NCI-H2171 treated with DMSO at 0.1 percent for 48 hours (cell line): ENCODE data around the gene S100PBP.

Source experiments
- DNase-seq: peaks from one replicate; lab custom pipeline; 2025; lab: John Stamatoyannopoulos, UW

The S100PBP gene

GRCh38 chr1:32870615-32871363 lies 53.3 kb downstream of the S100PBP start, which contains the start of gene FNDC5:
FNDC5 (minus strand) TSS chr1:32870912.
- no peak for DNase-seq

GRCh38 chr1:32871364-32872191 lies 54.1 kb downstream of the S100PBP start:
- peak; percentile 51 for DNase-seq

GRCh38 chr1:32872192-32872460 lies 54.7 kb downstream of the S100PBP start:
- DNase-seq = no peak

GRCh38 chr1:32873484-32873883 lies 56.0 kb downstream of the S100PBP start:
- DNase-seq = no peak

DNA sequence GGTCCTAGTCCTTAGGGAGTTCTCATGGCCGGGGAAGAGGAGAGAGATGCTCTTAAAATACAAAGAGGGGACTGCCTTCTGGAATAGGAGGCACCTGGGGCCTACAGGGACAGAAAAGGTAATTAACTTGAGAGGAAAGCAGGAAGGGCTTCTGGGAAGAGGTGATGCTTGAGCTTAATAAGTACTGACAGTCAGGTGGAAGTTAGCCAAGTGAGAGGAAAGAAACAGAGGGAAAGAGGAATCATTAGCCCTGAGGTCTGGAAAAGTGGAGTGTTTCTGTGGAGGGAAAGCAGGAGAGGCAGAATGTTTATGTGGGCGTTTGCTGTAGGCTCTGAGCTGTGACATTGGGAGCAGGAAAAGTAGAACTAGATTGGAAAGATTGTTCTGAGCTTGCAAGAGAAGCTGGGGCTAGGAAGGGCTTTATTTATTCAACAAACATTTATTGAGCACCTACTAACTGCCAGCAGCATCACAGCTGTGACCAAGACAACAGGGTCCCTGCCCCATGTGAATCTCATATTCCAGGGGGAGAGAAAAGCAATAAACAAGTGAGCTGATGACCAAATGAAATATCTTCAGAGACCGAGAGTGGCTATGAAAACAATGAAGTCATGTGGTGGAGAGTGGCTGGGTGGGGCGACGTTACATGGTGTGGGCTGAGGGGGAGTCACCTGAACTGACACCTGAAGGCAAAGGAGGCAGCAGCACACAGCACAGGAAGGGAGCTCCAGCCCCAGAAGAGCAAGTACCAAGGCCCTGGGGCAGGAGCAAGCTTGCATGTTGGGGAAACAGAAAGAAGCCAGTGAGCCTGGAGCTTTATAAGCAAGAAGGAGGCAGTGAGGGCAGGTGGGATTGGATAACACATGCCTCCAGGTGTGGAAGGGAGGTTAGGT lies 57.7 kb downstream of the S100PBP start:
- no peak for DNase-seq

DNA sequence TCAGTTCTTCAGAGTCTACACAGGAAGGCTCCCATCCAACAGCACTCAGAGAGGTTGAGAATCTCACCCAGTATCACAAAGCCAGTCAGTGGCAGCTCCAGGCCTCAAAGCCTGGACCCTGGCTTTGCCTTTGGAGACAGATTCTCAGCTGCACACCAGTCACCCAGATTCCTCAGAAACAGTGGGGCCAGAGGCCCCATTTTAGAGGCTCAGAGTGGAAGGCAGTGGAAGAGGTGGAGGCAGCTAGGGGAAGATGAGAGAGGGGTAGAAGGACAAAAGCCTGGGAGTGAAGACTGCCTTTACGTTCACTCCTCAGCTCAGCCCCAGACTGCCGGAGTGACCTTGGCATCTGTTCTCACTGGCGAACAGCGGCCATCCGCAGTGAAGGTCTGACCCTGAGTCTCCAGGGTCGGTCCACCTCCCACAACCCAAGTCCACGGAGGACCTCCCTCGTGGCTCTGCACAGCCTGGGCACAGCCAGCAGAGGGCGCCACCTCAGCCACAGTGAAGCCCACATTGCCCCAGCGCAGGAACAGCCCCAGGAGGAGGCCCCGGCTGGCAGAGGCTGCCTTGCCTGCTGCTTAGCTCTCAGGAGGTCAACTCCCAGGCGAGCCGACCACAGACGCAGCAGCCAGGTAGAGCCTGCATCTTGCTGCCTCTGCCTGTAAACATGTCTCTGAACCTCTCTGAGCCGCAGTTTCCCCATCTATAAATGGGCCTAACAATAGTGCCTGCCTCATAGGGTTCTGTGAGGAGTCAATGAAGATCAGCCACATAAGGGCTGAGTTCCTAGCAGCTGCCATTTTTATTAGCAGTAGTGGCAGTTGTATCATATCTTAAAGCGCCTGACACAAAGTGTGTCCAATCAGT lies 59.1 kb downstream of the S100PBP start:
- peak; percentile 26 for DNase-seq

DNA sequence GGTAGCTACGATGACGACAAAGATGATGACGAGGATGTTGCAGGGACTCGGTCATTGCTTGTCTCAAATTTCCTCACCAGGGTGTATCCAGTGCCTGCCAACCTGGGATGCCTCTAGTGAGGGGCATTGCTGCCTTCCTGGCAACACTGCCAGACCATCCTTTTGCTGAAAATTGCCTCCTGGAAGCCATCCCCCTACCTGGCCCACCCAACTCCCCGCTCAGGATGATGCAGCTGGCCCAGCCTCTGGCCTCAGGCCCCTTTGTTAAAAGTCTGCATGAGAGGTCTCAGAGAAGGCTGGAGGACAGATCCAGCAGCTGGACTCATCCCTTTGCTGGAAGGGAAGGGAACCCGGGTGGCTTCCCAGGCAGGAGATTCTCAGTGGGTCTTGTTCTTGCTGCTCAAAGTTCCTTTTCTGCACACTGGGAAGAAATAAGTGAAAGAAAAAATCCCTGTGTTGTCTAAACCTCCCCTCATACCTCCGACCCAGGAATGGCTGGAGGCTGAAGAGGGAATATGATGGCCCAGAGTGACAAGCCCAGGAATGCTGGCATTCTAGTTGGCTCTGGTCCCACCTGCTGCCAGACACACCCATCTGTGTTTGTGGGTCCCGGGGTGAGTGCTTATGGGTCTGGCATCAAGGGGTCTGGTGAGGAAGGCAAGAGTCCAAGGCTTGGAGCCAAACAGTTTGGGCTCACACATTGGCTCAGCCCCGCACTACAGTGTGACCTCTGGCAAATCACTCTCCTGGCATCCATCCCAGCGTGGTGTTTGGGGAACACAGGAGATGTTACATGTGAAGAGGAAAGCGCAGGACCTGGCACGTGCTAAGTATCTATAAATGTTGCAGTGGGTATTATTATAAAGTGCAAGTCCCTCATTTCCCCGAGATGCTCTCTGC lies 60.0 kb downstream of the S100PBP start:
- peak; percentile 56 for DNase-seq

- DNase-seq = peak; percentile 69
Measured at GRCh38 chr1:32878183-32878582, 60.7 kb downstream of the S100PBP start.

DNA sequence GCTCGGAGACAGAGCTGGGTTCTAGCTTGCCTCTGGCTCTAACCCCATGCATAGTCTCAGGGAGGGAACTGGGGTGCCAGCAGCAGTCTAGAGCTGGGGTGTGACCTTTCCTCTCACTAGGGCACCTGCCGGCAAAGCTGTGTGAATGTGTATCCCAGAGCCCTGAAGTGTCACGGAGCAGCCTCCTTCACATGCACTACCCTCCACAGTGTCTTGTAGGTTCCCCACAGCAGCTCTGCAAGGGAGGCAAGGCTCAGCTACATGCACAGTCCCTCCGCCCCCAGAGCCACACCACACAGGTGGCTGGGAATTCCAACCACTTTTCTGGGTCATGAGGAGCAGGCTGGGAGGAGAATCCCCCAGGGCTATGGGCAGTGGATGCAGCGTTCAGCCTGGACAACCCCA lies 61.2 kb downstream of the S100PBP start:
- DNase-seq = no peak

DNA sequence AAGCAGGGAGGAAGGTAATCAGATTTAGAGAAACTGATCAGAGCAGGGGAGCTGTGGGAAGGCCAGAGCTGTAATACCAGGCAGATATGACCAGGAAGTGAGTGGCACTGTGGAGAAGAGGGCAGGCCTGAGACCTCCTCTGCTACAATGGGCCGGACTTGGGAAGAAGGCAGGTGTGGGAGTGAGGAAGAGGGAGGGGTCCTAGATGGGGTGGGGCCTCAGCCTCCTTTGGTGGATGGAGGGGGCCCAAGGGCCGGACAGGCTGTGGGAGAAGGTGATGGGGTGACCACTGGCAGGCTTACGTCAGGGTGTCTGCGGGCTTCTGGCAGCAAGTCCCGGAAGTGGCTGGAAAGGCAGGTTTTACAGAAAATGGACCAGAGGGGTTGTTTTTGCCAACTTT lies 63.8 kb downstream of the S100PBP start:
- no peak for DNase-seq

- peak; percentile 97 for DNase-seq
Measured at GRCh38 chr1:32881871-32882850, 64.7 kb downstream of the S100PBP start.

- peak; percentile 72 for DNase-seq
Measured at GRCh38 chr1:32883338-32884031, 66.0 kb downstream of the S100PBP start.

- DNase-seq = no peak
Measured at GRCh38 chr1:32884032-32884372, 66.5 kb downstream of the S100PBP start.

DNA sequence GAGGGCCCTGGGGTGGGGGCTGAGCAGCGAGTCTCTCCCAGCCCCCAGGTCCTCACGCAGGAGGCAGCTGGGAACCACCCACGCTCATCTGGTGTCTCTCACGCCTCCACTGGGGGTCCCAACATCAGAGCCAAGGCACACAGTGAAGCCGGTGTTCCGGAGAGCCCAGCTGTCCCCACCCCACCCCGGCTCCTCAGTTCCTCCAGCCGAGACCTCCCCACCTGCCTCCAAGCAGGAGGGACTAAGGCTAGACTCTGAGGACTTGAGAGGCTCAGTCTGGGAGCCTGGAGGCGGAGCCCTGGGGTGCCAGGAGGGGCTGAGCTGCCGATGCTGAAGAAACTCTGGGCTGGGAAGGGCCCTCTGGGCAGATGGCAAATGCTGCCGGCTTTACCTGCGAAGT lies 67.3 kb downstream of the S100PBP start:
- peak; percentile 93 for DNase-seq

- peak; percentile 88 for DNase-seq
Measured at GRCh38 chr1:32885676-32886003, 68.2 kb downstream of the S100PBP start.

DNA sequence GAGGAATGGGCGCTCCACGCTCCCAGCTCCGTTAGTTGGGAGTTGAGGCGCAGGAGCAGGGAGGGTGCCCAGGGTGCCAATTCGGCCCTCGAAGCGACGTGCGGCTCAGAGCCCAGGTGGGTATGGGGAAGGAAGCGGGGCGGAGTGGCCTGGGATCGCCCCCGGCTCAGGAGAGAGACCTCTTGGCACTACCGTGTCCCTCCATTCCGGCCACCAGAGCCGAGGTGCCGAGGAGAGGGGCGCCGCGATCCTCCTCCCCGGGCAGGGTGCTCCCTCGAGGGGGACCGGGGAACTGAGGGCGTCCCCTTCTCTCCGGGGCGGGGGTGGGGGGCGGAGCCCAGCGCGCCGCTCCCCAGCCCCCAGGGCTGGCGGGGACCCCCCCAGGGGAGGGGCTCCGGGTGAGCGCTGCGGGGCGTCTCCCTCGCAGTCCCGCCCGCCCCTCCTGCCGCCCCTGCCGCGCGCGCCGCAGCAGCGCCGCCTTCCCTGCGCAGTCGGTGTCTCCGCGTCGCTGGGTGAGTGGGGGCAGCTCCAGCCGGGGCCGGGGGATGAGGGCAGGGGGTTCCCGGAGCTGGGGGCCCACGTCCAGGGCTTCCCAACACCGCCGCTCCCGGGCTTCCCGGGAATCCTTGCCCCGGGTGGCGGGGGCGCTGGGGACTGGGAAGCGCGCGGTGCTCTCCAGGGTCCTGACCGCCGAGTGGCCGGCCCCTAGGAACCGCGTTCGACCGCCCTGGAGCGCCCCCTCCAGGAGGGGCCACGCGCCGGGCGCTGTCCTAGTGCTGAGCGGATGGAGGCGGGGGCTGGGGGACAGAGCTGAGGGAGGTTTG lies 68.8 kb downstream of the S100PBP start, which contains the start of gene HPCA:
TSS of gene HPCA (plus strand) at position 488 of the 824 bp plus-strand sequence. CDS start 2,408 bp downstream, outside the sequence.
- DNase-seq = peak; percentile 65

DNA sequence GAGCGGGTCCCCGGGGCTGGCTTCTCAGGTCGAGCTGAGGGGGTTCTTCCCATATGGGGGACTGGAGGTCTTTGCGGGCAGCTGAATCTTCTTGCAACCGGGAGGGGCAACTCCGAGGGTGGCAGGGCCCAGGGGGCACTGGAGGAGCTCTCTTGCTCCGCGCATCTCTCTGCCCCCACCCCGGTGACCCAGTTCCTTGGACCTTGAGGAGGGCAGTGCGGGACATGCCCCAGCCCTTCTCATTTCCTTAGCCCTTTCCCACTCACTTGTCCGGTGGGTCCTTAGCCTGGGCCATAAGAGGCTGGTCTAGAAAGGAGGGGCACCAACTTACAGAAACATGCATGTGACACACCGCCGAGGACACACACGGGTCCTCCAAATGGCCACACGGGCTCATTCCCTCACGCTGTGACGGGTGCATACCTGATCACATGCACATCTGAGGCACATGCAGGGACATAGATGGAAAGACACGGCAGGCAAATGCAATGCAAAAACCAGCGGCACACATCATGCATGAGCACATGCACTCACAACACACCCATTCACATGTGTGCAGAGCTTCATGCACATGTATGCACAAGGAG lies 69.5 kb downstream of the S100PBP start:
- DNase-seq = peak; percentile 28
